HEK293T (cell line): ENCODE results near the gene CSNK1G1.

Experiments used
- FOXM1 ChIP-seq: fragments of 450-650 bp; IDR thresholded peaks from 2 replicates; pipeline ENCODE4 v1.6.1; 2017; ENCODE audit warnings: mild to moderate bottlenecking, borderline replicate concordance
- HDGF ChIP-seq: fragments of 450-650 bp; IDR thresholded peaks from 2 replicates; pipeline ENCODE4 v1.6.1; 2017; ENCODE audit warnings: antibody characterized with exemption, borderline replicate concordance
- TARDBP ChIP-seq: fragments of 450-650 bp; IDR thresholded peaks from 2 replicates; pipeline ENCODE4 v1.6.1; 2016
- TF ChIP-seq, protein P1 (sequence below): fragments of 450-650 bp; IDR thresholded peaks from 2 replicates; pipeline ENCODE4 v1.6.1; 2016

DNA sequence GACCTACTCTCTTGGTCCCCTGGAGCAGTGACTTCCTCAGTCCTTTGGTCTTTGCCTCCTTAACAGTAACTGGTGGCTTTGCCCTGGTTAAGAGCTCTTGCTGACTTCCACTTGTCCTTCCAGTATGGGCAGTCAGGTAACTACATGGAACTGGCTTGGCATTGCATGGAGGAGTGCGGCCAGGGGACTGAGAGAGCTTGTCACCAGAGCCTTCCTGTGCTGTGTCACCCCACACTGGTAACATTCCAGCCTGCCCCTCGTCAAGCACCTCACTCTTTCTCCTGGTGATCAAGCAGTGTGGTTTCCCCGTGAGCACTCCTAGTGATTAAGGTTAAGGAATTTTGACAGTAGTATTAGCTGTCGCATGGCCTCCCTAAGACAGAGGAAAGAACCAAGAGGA lies 223.8 kb downstream of the CSNK1G1 start:
- TF ChIP-seq HDGF (no peak), TARDBP (no peak), FOXM1 (no peak)
- TF ChIP-seq, protein P1, sequence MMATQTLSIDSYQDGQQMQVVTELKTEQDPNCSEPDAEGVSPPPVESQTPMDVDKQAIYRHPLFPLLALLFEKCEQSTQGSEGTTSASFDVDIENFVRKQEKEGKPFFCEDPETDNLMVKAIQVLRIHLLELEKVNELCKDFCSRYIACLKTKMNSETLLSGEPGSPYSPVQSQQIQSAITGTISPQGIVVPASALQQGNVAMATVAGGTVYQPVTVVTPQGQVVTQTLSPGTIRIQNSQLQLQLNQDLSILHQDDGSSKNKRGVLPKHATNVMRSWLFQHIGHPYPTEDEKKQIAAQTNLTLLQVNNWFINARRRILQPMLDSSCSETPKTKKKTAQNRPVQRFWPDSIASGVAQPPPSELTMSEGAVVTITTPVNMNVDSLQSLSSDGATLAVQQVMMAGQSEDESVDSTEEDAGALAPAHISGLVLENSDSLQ, result no peak
